ENCODE data around the gene CDKN1A. TPM values are rescaled to one million over a fixed set of nuclear protein-coding genes. Genes with fewer than 3 reads are reported as not detected.

CDKN1A gene
- total RNA-seq, 2 donors from 2014 or later: 311 to 457 TPM

DNA sequence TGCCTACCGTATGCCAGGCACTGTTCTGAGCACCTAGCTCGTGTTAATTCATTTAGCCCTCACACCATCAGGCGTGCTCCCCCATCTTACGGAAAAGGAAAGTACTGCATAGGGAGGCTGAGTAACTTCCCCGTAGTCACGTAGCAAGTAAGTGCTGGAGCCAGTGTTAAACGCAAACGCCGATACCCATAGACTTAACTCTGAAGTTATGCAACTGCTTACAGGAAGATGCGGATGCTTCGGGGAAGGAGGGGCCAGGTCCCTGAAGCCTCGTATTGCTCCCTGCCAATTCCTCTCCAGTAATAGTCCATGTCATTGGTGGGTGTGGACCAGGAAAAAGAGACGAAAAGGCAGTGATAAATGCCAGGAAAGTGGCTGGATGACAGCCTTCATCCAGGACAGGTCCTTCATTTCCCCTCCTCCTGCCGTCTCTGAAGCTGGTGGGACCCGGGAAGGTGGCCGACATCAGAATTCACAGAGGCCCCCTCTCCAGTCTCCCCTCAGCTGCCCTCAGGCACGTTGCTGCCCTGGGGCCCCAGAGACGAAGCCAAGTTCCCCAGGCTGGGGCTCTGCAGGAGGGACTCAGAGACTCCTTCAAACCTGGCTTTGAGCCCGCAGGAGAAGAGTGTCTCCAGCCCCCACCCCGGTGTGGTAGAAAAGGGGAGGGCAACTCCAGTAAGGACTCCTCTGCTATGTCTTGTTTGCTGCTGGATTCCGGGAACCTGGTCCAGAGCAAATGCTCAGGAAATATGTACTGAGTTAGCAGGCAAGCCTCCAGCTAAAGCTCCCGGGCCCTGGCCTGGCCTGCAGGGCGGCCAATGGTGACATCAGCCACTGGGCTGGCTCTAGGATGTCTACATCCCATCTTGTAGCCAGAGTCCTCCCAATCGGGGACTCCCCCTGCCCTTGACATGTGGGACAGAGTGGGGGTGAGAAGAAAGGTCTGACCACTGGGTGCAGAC is 56.9 kb downstream of the CDKN1A start:
- H3K27ac ChIP-seq: peak overlapping the region; percentile 75 to 84
- no peaks in the 10 kb centered on the region for H3K36me3 ChIP-seq
- H3K9me3 ChIP-seq: no peaks in the 10 kb centered on the region
- peak overlapping the region; percentile 65 for H3K4me3 ChIP-seq
- ATAC-seq (ENCODE audit: insufficient number of reproducible peaks, low FRiP score, low read depth) (peak; percentile 78), DNase-seq (ENCODE audit: low spot score) (peak; percentile 77)
- peaks cover 5 to 17% of the 10 kb centered on the region in 2 donors for H3K4me1 ChIP-seq (ENCODE audit: control insufficient read depth in 1 of 2, low read depth in 2 of 2)
- TF ChIP-seq, protein P1, sequence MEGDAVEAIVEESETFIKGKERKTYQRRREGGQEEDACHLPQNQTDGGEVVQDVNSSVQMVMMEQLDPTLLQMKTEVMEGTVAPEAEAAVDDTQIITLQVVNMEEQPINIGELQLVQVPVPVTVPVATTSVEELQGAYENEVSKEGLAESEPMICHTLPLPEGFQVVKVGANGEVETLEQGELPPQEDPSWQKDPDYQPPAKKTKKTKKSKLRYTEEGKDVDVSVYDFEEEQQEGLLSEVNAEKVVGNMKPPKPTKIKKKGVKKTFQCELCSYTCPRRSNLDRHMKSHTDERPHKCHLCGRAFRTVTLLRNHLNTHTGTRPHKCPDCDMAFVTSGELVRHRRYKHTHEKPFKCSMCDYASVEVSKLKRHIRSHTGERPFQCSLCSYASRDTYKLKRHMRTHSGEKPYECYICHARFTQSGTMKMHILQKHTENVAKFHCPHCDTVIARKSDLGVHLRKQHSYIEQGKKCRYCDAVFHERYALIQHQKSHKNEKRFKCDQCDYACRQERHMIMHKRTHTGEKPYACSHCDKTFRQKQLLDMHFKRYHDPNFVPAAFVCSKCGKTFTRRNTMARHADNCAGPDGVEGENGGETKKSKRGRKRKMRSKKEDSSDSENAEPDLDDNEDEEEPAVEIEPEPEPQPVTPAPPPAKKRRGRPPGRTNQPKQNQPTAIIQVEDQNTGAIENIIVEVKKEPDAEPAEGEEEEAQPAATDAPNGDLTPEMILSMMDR (IDR thresholded peaks at IDR 0.05): peak; percentile 28
- H3K27me3 ChIP-seq (replicated peaks; ENCODE audit: insufficient read depth): no peaks in the 10 kb centered on the region

Other genes starting within 250 kb of the CDKN1A start
- not detected for gene PXT1, start 235.9 kb upstream of the CDKN1A start, total RNA-seq
- gene KCTD20, start 235.7 kb upstream of the CDKN1A start, total RNA-seq: 10 to 100 TPM; 63.5 to 72.0 TPM
- 10 to 100 TPM; 23.1 to 23.2 TPM for gene STK38, start 131.2 kb upstream of the CDKN1A start, total RNA-seq
- gene SRSF3, start 84.4 kb upstream of the CDKN1A start, total RNA-seq: 100 to 1,000 TPM in 1 of 2 donors, 10 to 100 TPM in 1; 88.5 to 120 TPM
- gene RAB44, start 19.1 kb downstream of the CDKN1A start, total RNA-seq: under 1 TPM in 1 of 2 donors, not detected in 1; 0.27 TPM
- gene CPNE5, start 160.7 kb downstream of the CDKN1A start, total RNA-seq: 1 to 10 TPM in 1 of 2 donors, under 1 TPM in 1; 0.85 to 1.6 TPM
- 10 to 100 TPM; 12.0 to 12.9 TPM for gene PPIL1, start 196.1 kb downstream of the CDKN1A start, total RNA-seq
- 10 to 100 TPM; 53.6 to 60.9 TPM for gene C6orf89, start 207.2 kb downstream of the CDKN1A start, total RNA-seq

Data from thoracic aorta (tissue), 2 donors.